ENCODE results near the gene ZBTB44. TPM values are rescaled to one million over a fixed set of nuclear protein-coding genes. Genes with fewer than 3 reads are reported as not detected.
"Not testable (repeated sequence)": the region's sequence is repeated elsewhere in the genome, so short reads cannot be mapped to it uniquely, and the experiment has no call there.

Gene ZBTB44
- polyA plus RNA-seq, 2 donors: 6.7 to 7.2 TPM

- H3K4me1 ChIP-seq (ENCODE audit: control insufficient read depth in 2 of 2, insufficient read depth in 2 of 2, low read length in 1 of 2): peaks cover 0 to 3% of the 10 kb centered on the region in 2 donors
- H3K27ac ChIP-seq (ENCODE audit: low read depth in 2 of 2, low read length in 1 of 2): no peak overlapping the region
- H3K27me3 ChIP-seq (ENCODE audit: control insufficient read depth in 1 of 2, insufficient read depth in 2 of 2, low read length in 2 of 2): no peaks in the 10 kb centered on the region
- H3K4me3 ChIP-seq (ENCODE audit: low read depth in 1 of 2, low read length in 2 of 2): no peak overlapping the region
- 34 to 38% methylated on average over 2 of the region's 2 CpGs for WGBS, 2 donors
- no peaks in the 10 kb centered on the region for H3K9me3 ChIP-seq (ENCODE audit: control insufficient read depth in 2 of 2, insufficient read depth in 1 of 2, low read depth in 1 of 2, low read length in 1 of 2)
- peaks cover 2% of the 10 kb centered on the region in 2 donors for H3K36me3 ChIP-seq (ENCODE audit: control insufficient read depth in 2 of 2, insufficient read depth in 2 of 2, low read length in 1 of 2)
These were observed 70.9 kb downstream of the ZBTB44 start for GRCh38 chr11:130243816-130244215.

DNA sequence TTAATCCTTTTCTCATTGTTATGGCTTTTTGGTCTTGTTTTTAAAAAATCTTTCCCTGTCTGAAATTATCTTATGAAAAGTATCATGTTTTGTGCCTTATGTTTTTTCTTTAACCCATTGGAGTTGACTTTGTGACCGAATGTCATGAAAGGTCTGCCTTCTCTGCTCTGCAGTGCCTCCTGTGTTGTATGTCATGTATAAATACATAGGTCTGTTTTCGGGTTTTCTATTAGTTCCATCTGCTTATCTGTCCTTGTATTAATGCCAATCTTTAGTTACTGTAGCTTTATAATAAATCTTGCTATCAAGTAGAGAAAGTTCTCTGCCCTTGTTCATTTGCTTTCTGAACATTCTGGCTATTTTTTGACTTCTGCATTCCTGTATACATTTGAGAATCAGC is 73.0 kb downstream of the ZBTB44 start:
- no peaks in the 10 kb centered on the region for H3K4me1 ChIP-seq (ENCODE audit: control insufficient read depth in 2 of 2, insufficient read depth in 2 of 2, low read length in 1 of 2)
- H3K9me3 ChIP-seq (ENCODE audit: control insufficient read depth in 2 of 2, insufficient read depth in 1 of 2, low read depth in 1 of 2, low read length in 1 of 2): no peaks in the 10 kb centered on the region
- no peaks in the 10 kb centered on the region for H3K27me3 ChIP-seq (ENCODE audit: control insufficient read depth in 1 of 2, insufficient read depth in 2 of 2, low read length in 2 of 2)
- 89 to 94% methylated on average over 2 of the region's 2 CpGs for WGBS, 2 donors
- H3K27ac ChIP-seq (ENCODE audit: low read depth in 2 of 2, low read length in 1 of 2): no peak overlapping the region
- no peak overlapping the region for H3K4me3 ChIP-seq (ENCODE audit: low read depth in 1 of 2, low read length in 2 of 2)
- H3K36me3 ChIP-seq (ENCODE audit: control insufficient read depth in 2 of 2, insufficient read depth in 2 of 2, low read length in 1 of 2): peaks cover 3 to 5% of the 10 kb centered on the region in 2 donors

GRCh38 chr11:130237282-130238006 is 77.3 kb downstream of the ZBTB44 start:
- H3K27me3 ChIP-seq (ENCODE audit: control insufficient read depth in 1 of 2, insufficient read depth in 2 of 2, low read length in 2 of 2): no peaks in the 10 kb centered on the region
- no peaks in the 10 kb centered on the region for H3K4me1 ChIP-seq (ENCODE audit: control insufficient read depth in 2 of 2, insufficient read depth in 2 of 2, low read length in 1 of 2)
- H3K36me3 ChIP-seq (ENCODE audit: control insufficient read depth in 2 of 2, insufficient read depth in 2 of 2, low read length in 1 of 2): peaks cover 6 to 7% of the 10 kb centered on the region in 2 donors
- no peak overlapping the region for H3K27ac ChIP-seq (ENCODE audit: low read depth in 2 of 2, low read length in 1 of 2)
- no peak overlapping the region for H3K4me3 ChIP-seq (ENCODE audit: low read depth in 1 of 2, low read length in 2 of 2)
- no peaks in the 10 kb centered on the region for H3K9me3 ChIP-seq (ENCODE audit: control insufficient read depth in 2 of 2, insufficient read depth in 1 of 2, low read depth in 1 of 2, low read length in 1 of 2)
- 88 to 90% methylated on average over 6 of the region's 6 CpGs for WGBS, 2 donors

- Histone ChIP-seq H3K27ac (ENCODE audit: low read depth in 2 of 2, low read length in 1 of 2) (no peak overlapping the region), H3K27me3 (ENCODE audit: control insufficient read depth in 1 of 2, insufficient read depth in 2 of 2, low read length in 2 of 2) (no peaks in the 10 kb centered on the region), H3K4me1 (ENCODE audit: control insufficient read depth in 2 of 2, insufficient read depth in 2 of 2, low read length in 1 of 2) (no peaks in the 10 kb centered on the region), H3K9me3 (ENCODE audit: control insufficient read depth in 2 of 2, insufficient read depth in 1 of 2, low read depth in 1 of 2, low read length in 1 of 2) (no peaks in the 10 kb centered on the region), H3K4me3 (ENCODE audit: low read depth in 1 of 2, low read length in 2 of 2) (no peak overlapping the region), H3K36me3 (ENCODE audit: control insufficient read depth in 2 of 2, insufficient read depth in 2 of 2, low read length in 1 of 2) (peaks cover 4 to 6% of the 10 kb centered on the region in 2 donors)
These were observed 80.4 kb downstream of the ZBTB44 start for GRCh38 chr11:130234315-130234714.

- not testable (repeated sequence) for H3K36me3 ChIP-seq (ENCODE audit: control insufficient read depth in 2 of 2, insufficient read depth in 2 of 2, low read length in 1 of 2); H3K9me3 ChIP-seq (ENCODE audit: control insufficient read depth in 2 of 2, insufficient read depth in 1 of 2, low read depth in 1 of 2, low read length in 1 of 2); H3K27ac ChIP-seq (ENCODE audit: low read depth in 2 of 2, low read length in 1 of 2); H3K4me3 ChIP-seq (ENCODE audit: low read depth in 1 of 2, low read length in 2 of 2); H3K27me3 ChIP-seq (ENCODE audit: control insufficient read depth in 1 of 2, insufficient read depth in 2 of 2, low read length in 2 of 2); H3K4me1 ChIP-seq (ENCODE audit: control insufficient read depth in 2 of 2, insufficient read depth in 2 of 2, low read length in 1 of 2)
- 83 to 87% methylated on average over 3 of the region's 3 CpGs for WGBS, 2 donors
These were observed 80.8 kb downstream of the ZBTB44 start for GRCh38 chr11:130233888-130234287.

DNA sequence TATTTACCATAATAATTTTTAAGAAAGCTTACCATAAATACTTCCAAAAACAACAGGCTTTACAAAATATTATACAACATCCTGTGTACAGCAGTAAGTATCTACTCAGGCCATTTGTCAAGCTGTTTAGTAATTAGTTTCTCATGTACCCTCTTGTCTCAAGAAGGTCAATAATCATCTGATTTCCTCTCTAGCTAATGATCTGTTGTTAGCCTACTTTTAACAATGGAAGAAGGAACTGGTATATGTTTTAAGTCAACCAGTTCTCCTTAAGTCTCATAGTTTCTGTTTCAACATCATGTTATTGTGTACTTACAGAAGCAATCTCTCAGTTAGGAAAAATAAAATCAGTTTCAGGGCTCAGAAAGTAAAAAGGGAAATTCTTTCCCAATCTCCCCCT is 81.2 kb downstream of the ZBTB44 start:
- not testable (repeated sequence) for H3K9me3 ChIP-seq (ENCODE audit: control insufficient read depth in 2 of 2, insufficient read depth in 1 of 2, low read depth in 1 of 2, low read length in 1 of 2); H3K4me3 ChIP-seq (ENCODE audit: low read depth in 1 of 2, low read length in 2 of 2); H3K27ac ChIP-seq (ENCODE audit: low read depth in 2 of 2, low read length in 1 of 2); H3K4me1 ChIP-seq (ENCODE audit: control insufficient read depth in 2 of 2, insufficient read depth in 2 of 2, low read length in 1 of 2); H3K36me3 ChIP-seq (ENCODE audit: control insufficient read depth in 2 of 2, insufficient read depth in 2 of 2, low read length in 1 of 2); H3K27me3 ChIP-seq (ENCODE audit: control insufficient read depth in 1 of 2, insufficient read depth in 2 of 2, low read length in 2 of 2)

- Histone ChIP-seq H3K4me3 (ENCODE audit: low read depth in 1 of 2, low read length in 2 of 2) (no peak overlapping the region), H3K4me1 (ENCODE audit: control insufficient read depth in 2 of 2, insufficient read depth in 2 of 2, low read length in 1 of 2) (no peaks in the 10 kb centered on the region), H3K27me3 (ENCODE audit: control insufficient read depth in 1 of 2, insufficient read depth in 2 of 2, low read length in 2 of 2) (no peaks in the 10 kb centered on the region), H3K27ac (ENCODE audit: low read depth in 2 of 2, low read length in 1 of 2) (no peak overlapping the region), H3K36me3 (ENCODE audit: control insufficient read depth in 2 of 2, insufficient read depth in 2 of 2, low read length in 1 of 2) (no peaks in the 10 kb centered on the region), H3K9me3 (ENCODE audit: control insufficient read depth in 2 of 2, insufficient read depth in 1 of 2, low read depth in 1 of 2, low read length in 1 of 2) (no peaks in the 10 kb centered on the region)
- WGBS, 2 donors: 95 to 97% methylated on average over 4 of the region's 4 CpGs
These were observed 87.3 kb downstream of the ZBTB44 start for GRCh38 chr11:130227373-130227772.

DNA sequence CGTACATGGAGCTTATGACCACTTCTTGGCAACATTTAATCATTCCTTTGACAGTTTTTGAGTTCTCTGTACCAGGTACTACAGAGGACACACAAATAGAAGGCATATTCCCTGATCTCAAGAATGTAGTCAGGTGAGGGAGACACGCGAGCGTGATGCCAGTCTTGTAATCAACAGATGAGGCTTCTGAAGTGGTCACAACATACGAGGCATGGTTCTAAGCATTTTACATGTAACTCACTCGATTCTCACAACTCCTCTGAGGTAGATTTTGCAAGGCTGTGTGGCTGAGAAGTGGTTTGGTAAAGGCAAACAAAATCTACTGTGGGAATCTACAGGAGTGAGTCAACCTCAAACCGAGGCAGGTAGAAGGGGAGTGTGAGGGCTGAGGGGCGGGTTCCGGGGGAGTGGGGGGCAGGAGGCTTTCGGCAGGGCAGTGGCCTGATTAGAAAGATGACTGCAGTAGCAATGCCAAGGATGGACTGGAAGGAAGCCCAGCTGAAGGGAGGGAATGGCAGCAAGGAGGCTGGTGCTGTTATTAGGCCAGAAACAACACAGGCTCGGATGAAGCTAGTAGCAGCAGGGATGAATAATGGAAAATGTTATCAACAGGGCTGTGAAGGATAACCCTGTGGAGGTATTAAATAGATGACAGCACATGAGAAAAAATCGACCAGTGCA is 91.3 kb downstream of the ZBTB44 start:
- no peak overlapping the region for H3K4me3 ChIP-seq (ENCODE audit: low read depth in 1 of 2, low read length in 2 of 2)
- peaks cover 0 to 4% of the 10 kb centered on the region in 2 donors for H3K4me1 ChIP-seq (ENCODE audit: control insufficient read depth in 2 of 2, insufficient read depth in 2 of 2, low read length in 1 of 2)
- H3K36me3 ChIP-seq (ENCODE audit: control insufficient read depth in 2 of 2, insufficient read depth in 2 of 2, low read length in 1 of 2): no peaks in the 10 kb centered on the region
- H3K27me3 ChIP-seq (ENCODE audit: control insufficient read depth in 1 of 2, insufficient read depth in 2 of 2, low read length in 2 of 2): no peaks in the 10 kb centered on the region
- H3K9me3 ChIP-seq (ENCODE audit: control insufficient read depth in 2 of 2, insufficient read depth in 1 of 2, low read depth in 1 of 2, low read length in 1 of 2): no peaks in the 10 kb centered on the region
- 66 to 77% methylated on average over 12 of the region's 12 CpGs for WGBS, 2 donors
- H3K27ac ChIP-seq (ENCODE audit: low read depth in 2 of 2, low read length in 1 of 2): no peak overlapping the region

DNA sequence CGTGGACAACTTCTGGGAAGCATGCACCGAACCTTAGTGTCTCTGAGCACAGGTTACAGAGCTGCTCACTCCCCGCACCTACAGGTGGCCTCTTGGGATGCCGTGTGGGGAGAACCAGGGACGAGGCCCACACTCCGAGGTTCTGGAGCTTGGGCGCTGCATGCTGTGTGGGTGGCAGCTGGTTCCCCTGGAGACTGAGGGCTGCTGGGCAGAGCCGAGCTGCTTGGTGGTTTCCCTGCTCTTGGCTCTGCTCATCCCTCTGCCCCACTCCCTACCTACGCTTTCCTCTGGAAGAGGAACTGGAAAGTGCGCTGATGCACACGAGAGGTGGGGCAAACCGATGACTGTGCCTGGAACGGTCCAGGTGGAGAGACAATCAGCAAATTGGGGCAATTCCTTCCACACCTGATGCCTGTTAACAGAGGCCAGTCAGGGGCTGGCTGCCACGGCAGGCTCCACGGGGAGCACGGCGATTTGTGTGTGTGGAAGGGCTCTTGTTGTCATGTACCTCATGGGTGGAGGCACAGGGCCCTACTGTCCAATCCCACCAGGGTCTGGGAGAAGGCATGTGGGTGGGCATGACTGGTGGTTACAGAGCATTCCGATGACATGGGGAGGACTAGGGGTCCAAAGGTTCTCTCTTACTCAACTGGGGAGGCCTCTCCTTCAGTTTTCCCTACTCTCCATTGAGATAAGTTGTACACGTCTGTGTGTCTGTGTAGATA is 94.2 kb downstream of the ZBTB44 start:
- no peaks in the 10 kb centered on the region for H3K9me3 ChIP-seq (ENCODE audit: control insufficient read depth in 2 of 2, insufficient read depth in 1 of 2, low read depth in 1 of 2, low read length in 1 of 2)
- 84 to 87% methylated on average over 19 of the region's 19 CpGs for WGBS, 2 donors
- no peak overlapping the region for H3K27ac ChIP-seq (ENCODE audit: low read depth in 2 of 2, low read length in 1 of 2)

More for the DNA sequence above, 94.2 kb downstream of the ZBTB44 start:
- H3K4me3 ChIP-seq (ENCODE audit: low read depth in 1 of 2, low read length in 2 of 2): no peak overlapping the region
- H3K36me3 ChIP-seq (ENCODE audit: control insufficient read depth in 2 of 2, insufficient read depth in 2 of 2, low read length in 1 of 2): no peaks in the 10 kb centered on the region
- H3K27me3 ChIP-seq (ENCODE audit: control insufficient read depth in 1 of 2, insufficient read depth in 2 of 2, low read length in 2 of 2): no peaks in the 10 kb centered on the region
- peaks cover 0 to 4% of the 10 kb centered on the region in 2 donors for H3K4me1 ChIP-seq (ENCODE audit: control insufficient read depth in 2 of 2, insufficient read depth in 2 of 2, low read length in 1 of 2)
